Mesothelial cell of epicardium (in vitro differentiated cells): ENCODE results near the gene ASB6. TPM values are rescaled to one million over a fixed set of nuclear protein-coding genes. Genes with fewer than 3 reads are reported as not detected.

Source experiments
- DNase-seq, 2 experiments: peaks; one replicate each; pipeline ENCODE4 v3.0.0; 2021; ENCODE audit warnings: low spot score in 2 of 2; ENCODE audit not compliant: unreplicated experiment in 2 of 2
- H3K27ac Mint-ChIP-seq: 2 replicates; pipeline ENCODE4 v1.8.0; 2021; ENCODE audit warnings: mixed read lengths
- H3K27me3 Mint-ChIP-seq: 2 replicates; pipeline ENCODE4 v1.8.0; 2021; ENCODE audit warnings: low read depth, mixed read lengths
- H3K36me3 Mint-ChIP-seq: 2 replicates; pipeline ENCODE4 v1.8.0; 2021; ENCODE audit warnings: mixed read lengths
- H3K4me1 Mint-ChIP-seq: 2 replicates; pipeline ENCODE4 v1.8.0; 2021; ENCODE audit warnings: mixed read lengths
- H3K4me3 Mint-ChIP-seq: 2 replicates; pipeline ENCODE4 v1.8.0; 2021; ENCODE audit warnings: mild to moderate bottlenecking, moderate library complexity, mixed read lengths
- H3K9me3 Mint-ChIP-seq: 2 replicates; pipeline ENCODE4 v1.8.0; 2021; ENCODE audit warnings: mixed read lengths
- CTCF ChIP-seq: fragments of 200-600 bp; sonication (generic); IDR thresholded peaks from one replicate; pipeline ENCODE4 v1.5.0; 2021; ENCODE audit warnings: antibody characterized with exemption; ENCODE audit not compliant: unreplicated experiment
- total RNA-seq: library from RNA; stranded (reverse); gene quantifications from 3 replicates; pipeline ENCODE4 v1.2.1, GENCODE V29; 2021

Gene ASB6
- total RNA-seq, 1 donor from 2014 or later = 24.6 TPM

- DNase-seq = no peak
- Mint-ChIP-seq H3K27ac (peak overlapping the region; percentile 76), H3K4me3 (no peak overlapping the region), H3K27me3 (no peaks in the 10 kb centered on the region), H3K36me3 (no peaks in the 10 kb centered on the region), H3K9me3 (no peaks in the 10 kb centered on the region), H3K4me1 (peaks cover 35% of the 10 kb centered on the region)
- no peak for TF ChIP-seq CTCF
These were observed 56.6 kb downstream of the ASB6 start for GRCh38 chr9:129585352-129585751.

Other genes with a start within 250 kb of the ASB6 start
- 0.23 to 0.87 TPM (median 0.69 TPM) in 3 replicates for gene C9orf50, start 21.1 kb downstream of the ASB6 start, total RNA-seq
- 30.7 to 33.3 TPM (median 33.0 TPM) in 3 replicates for gene NTMT1, start 16.0 kb downstream of the ASB6 start, total RNA-seq
- gene PRRX2, start 23.5 kb upstream of the ASB6 start, total RNA-seq = 7.5 to 10.1 TPM (median 8.7 TPM) in 3 replicates
- 28.4 to 30.1 TPM (median 29.6 TPM) in 3 replicates for gene PTGES, start 110.9 kb upstream of the ASB6 start, total RNA-seq
- gene TOR1B, start 161.0 kb upstream of the ASB6 start, total RNA-seq = 15.3 to 18.0 TPM (median 16.1 TPM) in 3 replicates
- gene TOR1A, start 182.0 kb upstream of the ASB6 start, total RNA-seq = 33.7 to 34.8 TPM (median 33.8 TPM) in 3 replicates
- gene C9orf78, start 193.1 kb upstream of the ASB6 start, total RNA-seq = 28.2 to 31.0 TPM (median 29.9 TPM) in 3 replicates
- 47.1 to 49.0 TPM (median 47.7 TPM) in 3 replicates for gene USP20, start 193.3 kb upstream of the ASB6 start, total RNA-seq